SK-N-SH treated with all-trans-retinoic acid at 6 μM for 48 hours (cell line): Measurements from ENCODE around the gene ORAI1.

ENCODE experiments used
- ATAC-seq: fragments of 200-7000 bp; cut with Tn5 transposase; 3 replicates; pipeline ENCODE4 v1.9.1; 2020; ENCODE audit warnings: mild to moderate bottlenecking, moderate library complexity
- ARNTL ChIP-seq: fragments of 450-650 bp; formaldehyde crosslinking; IDR thresholded peaks from 2 replicates; pipeline ENCODE4 v1.5.0; 2020; ENCODE audit warnings: low read depth, mild to moderate bottlenecking, moderate library complexity, borderline replicate concordance
- CREB5 ChIP-seq: fragments of 250-450 bp; sonication (Bioruptor Pico); IDR thresholded peaks from 2 replicates; pipeline ENCODE4 v1.5.1; 2020; ENCODE audit warnings: low read depth, mild to moderate bottlenecking, moderate library complexity
- CSDC2 ChIP-seq: fragments of 250-450 bp; sonication (Bioruptor Pico); IDR thresholded peaks from 2 replicates; pipeline ENCODE4 v1.5.0; 2020; ENCODE audit warnings: mild to moderate bottlenecking, moderate library complexity
- ESRRG ChIP-seq: fragments of 250-450 bp; sonication (Bioruptor Pico); IDR thresholded peaks from 2 replicates; pipeline ENCODE4 v1.6.1; 2021; ENCODE audit warnings: mild to moderate bottlenecking
- GLIS3 ChIP-seq: fragments of 250-450 bp; sonication (Bioruptor Pico); IDR thresholded peaks from 2 replicates; pipeline ENCODE4 v1.5.0; 2020; ENCODE audit warnings: mild to moderate bottlenecking, moderate library complexity
- ISL1 ChIP-seq: fragments of 250-450 bp; sonication (Bioruptor Pico); IDR thresholded peaks from 2 replicates; pipeline ENCODE4 v2.1.2; 2022; ENCODE audit warnings: mild to moderate bottlenecking, moderate library complexity
- OSR1 ChIP-seq: fragments of 250-450 bp; sonication (Bioruptor Pico); IDR thresholded peaks from 2 replicates; pipeline ENCODE4 v1.8.0; 2022; ENCODE audit warnings: moderate library complexity, mild to moderate bottlenecking, inconsistent platforms
- PATZ1 ChIP-seq: fragments of 250-450 bp; sonication (Bioruptor Pico); IDR thresholded peaks from 2 replicates; pipeline ENCODE4 v1.8.0; 2020; ENCODE audit warnings: mild to moderate bottlenecking, moderate library complexity, borderline replicate concordance
- POU6F1 ChIP-seq: fragments of 250-450 bp; sonication (Bioruptor Pico); IDR thresholded peaks from 2 replicates; pipeline ENCODE4 v1.8.0; 2021; ENCODE audit warnings: low read depth, mild to moderate bottlenecking, moderate library complexity, borderline replicate concordance
- PPARA ChIP-seq: fragments of 250-450 bp; sonication (Bioruptor Pico); IDR thresholded peaks from 2 replicates; pipeline ENCODE4 v1.5.0; 2020; ENCODE audit warnings: mild to moderate bottlenecking, borderline replicate concordance
- RARB ChIP-seq: fragments of 250-450 bp; sonication (Bioruptor Pico); IDR thresholded peaks from 2 replicates; pipeline ENCODE4 v1.8.0; 2021; ENCODE audit warnings: mild to moderate bottlenecking, moderate library complexity
- SNAI2 ChIP-seq: fragments of 250-450 bp; sonication (Bioruptor Pico); IDR thresholded peaks from 2 replicates; pipeline ENCODE4 v1.5.0; 2020; ENCODE audit warnings: mild to moderate bottlenecking, moderate library complexity
- TCF4 ChIP-seq: fragments of 250-450 bp; sonication (Bioruptor Pico); IDR thresholded peaks from 2 replicates; pipeline ENCODE4 v1.8.0; 2021; ENCODE audit warnings: mild to moderate bottlenecking, moderate library complexity, borderline replicate concordance
- TSHZ2 ChIP-seq: fragments of 250-450 bp; sonication (Bioruptor Pico); IDR thresholded peaks from 2 replicates; pipeline ENCODE4 v1.5.0; 2020; ENCODE audit warnings: mild to moderate bottlenecking, moderate library complexity
- ZC3H10 ChIP-seq: fragments of 250-450 bp; sonication (Bioruptor Pico); IDR thresholded peaks from 2 replicates; pipeline ENCODE4 v1.5.1; 2021; ENCODE audit warnings: mild to moderate bottlenecking, moderate library complexity
- ZFP3 ChIP-seq: fragments of 250-450 bp; sonication (Bioruptor Pico); IDR thresholded peaks from 2 replicates; pipeline ENCODE4 v1.5.0; 2020; ENCODE audit warnings: mild to moderate bottlenecking, moderate library complexity
- ZFP30 ChIP-seq: fragments of 450-650 bp; formaldehyde crosslinking; IDR thresholded peaks from 2 replicates; pipeline ENCODE4 v1.5.0; 2022; ENCODE audit warnings: mild to moderate bottlenecking, moderate library complexity
- ZNF565 ChIP-seq: fragments of 450-650 bp; formaldehyde crosslinking; conservative IDR thresholded peaks from 2 replicates; pipeline ENCODE4 v1.5.0; 2020; ENCODE audit warnings: low read depth, mild to moderate bottlenecking, moderate library complexity
- ZNF8 ChIP-seq: fragments of 450-650 bp; formaldehyde crosslinking; IDR thresholded peaks from 2 replicates; pipeline ENCODE4 v1.5.0; 2020; ENCODE audit warnings: mild to moderate bottlenecking, moderate library complexity

ORAI1 gene

GRCh38 chr12:121620333-121620891, 5.9 kb upstream of the ORAI1 start:
- TF ChIP-seq PPARA (no peak), TCF4 (CRISPR knock-in tag) (no peak), ZNF8 (no peak), ESRRG (CRISPR knock-in tag) (no peak), CREB5 (CRISPR knock-in tag) (no peak), ARNTL (CRISPR knock-in tag) (no peak), ZFP30 (CRISPR knock-in tag) (no peak), TSHZ2 (CRISPR knock-in tag) (no peak), ZC3H10 (CRISPR knock-in tag) (no peak), GLIS3 (no peak), RARB (CRISPR knock-in tag) (no peak), SNAI2 (CRISPR knock-in tag) (no peak)
- ATAC-seq: no peak

GRCh38 chr12:121626853-121627640, 717 bp downstream of the ORAI1 start:
- 0 out of 2 replicates have a peak, but pooled peaks have one; percentile 30 for TF ChIP-seq PATZ1 (CRISPR knock-in tag)
- no peak for TF ChIP-seq ZC3H10 (CRISPR knock-in tag)
- ATAC-seq: peak; percentile 80

- no peak for TF ChIP-seq SNAI2 (CRISPR knock-in tag)
- TF ChIP-seq ZFP3 (CRISPR knock-in tag): no peak
- no peak for TF ChIP-seq CSDC2 (CRISPR knock-in tag)
- no peak for TF ChIP-seq TCF4 (CRISPR knock-in tag)
- TF ChIP-seq ZFP30 (CRISPR knock-in tag): no peak
- TF ChIP-seq PATZ1 (CRISPR knock-in tag): no peak
- TF ChIP-seq ZNF565: no peak
- no peak for TF ChIP-seq ISL1 (CRISPR knock-in tag)
- no peak for TF ChIP-seq POU6F1
- no peak for TF ChIP-seq ESRRG (CRISPR knock-in tag)
- no peak for TF ChIP-seq ARNTL (CRISPR knock-in tag)
- no peak for TF ChIP-seq TSHZ2 (CRISPR knock-in tag)
- TF ChIP-seq ZC3H10 (CRISPR knock-in tag): no peak
- TF ChIP-seq PPARA: no peak
- no peak for TF ChIP-seq OSR1 (CRISPR knock-in tag)
- TF ChIP-seq ZNF8: no peak
- ATAC-seq: no peak
These were observed 1.7 kb downstream of the ORAI1 start for GRCh38 chr12:121628037-121628436.
